HepG2 (cell line): ENCODE results near the gene HCFC1. TPM values are rescaled to one million over a fixed set of nuclear protein-coding genes. Genes with fewer than 3 reads are reported as not detected.

Experiments
- GABPA ChIP-seq, 2 experiments: IDR thresholded peaks; 2 replicates each; pipeline ENCODE4 v1.6.1; 2011 to 2016; ENCODE audit warnings: low read depth in 2 of 2, low read length in 1 of 2, missing biosample characterization in 1 of 2, missing genetic modification characterization in 1 of 2
- GATAD2A ChIP-seq: IDR thresholded peaks from 2 replicates; pipeline ENCODE4 v1.6.1; 2016
- HNRNPH1 ChIP-seq: fragments of 200-400 bp; formaldehyde crosslinking; optimal IDR thresholded peaks from 2 replicates; pipeline ENCODE3; 2017; ENCODE audit warnings: mild to moderate bottlenecking, low read depth, low read length
- HNRNPK ChIP-seq: fragments of 200-400 bp; formaldehyde crosslinking; IDR thresholded peaks from 2 replicates; pipeline ENCODE4 v1.6.1; 2018; ENCODE audit warnings: low read length, low read depth, moderate library complexity, mild to moderate bottlenecking; ENCODE audit not compliant: poor library complexity, severe bottlenecking
- JARID2 ChIP-seq: sonication (generic); formaldehyde crosslinking; IDR thresholded peaks from 2 replicates; pipeline ENCODE4 v1.8.1; 2023; ENCODE audit warnings: missing genetic modification reagents, inconsistent platforms; ENCODE audit not compliant: insufficient replicate concordance
- NR1H2 ChIP-seq: sonication (generic); formaldehyde crosslinking; IDR thresholded peaks from 2 replicates; pipeline ENCODE4 v1.8.1; 2022; ENCODE audit warnings: low read depth, missing genetic modification reagents, borderline replicate concordance
- NR3C1 ChIP-seq: sonication (generic); formaldehyde crosslinking; IDR thresholded peaks from 2 replicates; pipeline ENCODE4 v1.4.0; 2020; ENCODE audit warnings: missing genetic modification reagents
- ZNF460 ChIP-seq: sonication (generic); formaldehyde crosslinking; IDR thresholded peaks from 2 replicates; pipeline ENCODE4 v1.5.1; 2020; ENCODE audit warnings: missing genetic modification reagents, mild to moderate bottlenecking, borderline replicate concordance
- ZNF567 ChIP-seq: sonication (generic); formaldehyde crosslinking; IDR thresholded peaks from 2 replicates; pipeline ENCODE4 v1.8.1; 2023; ENCODE audit warnings: mild to moderate bottlenecking, missing genetic modification reagents, borderline replicate concordance
- ZNF768 ChIP-seq: sonication (generic); formaldehyde crosslinking; IDR thresholded peaks from 2 replicates; pipeline ENCODE4 v1.4.0; 2020; ENCODE audit warnings: missing genetic modification reagents
- ZNF777 ChIP-seq: sonication (generic); formaldehyde crosslinking; IDR thresholded peaks from 2 replicates; pipeline ENCODE4 v1.4.0; 2020; ENCODE audit warnings: missing genetic modification reagents
- polyA plus RNA-seq, 8 experiments: library from polyadenylated mRNA; depleted of rRNA in 3 of 8; stranded (reverse) in 7 of 8; unstranded in 1 of 8; fragments of >200 nt; fragmentation: Illumina TruSeq in 4 of 8; extraction: Trizol in 4 of 8; gene quantifications; 2 replicates each; pipeline versions ENCODE4 v1.2.1 to v1.2.3, GENCODE V29; 2011 to 2016; ENCODE audit warnings: low read depth in 4 of 8, missing spikeins in 1 of 8, mixed read lengths in 1 of 8; ENCODE audit not compliant: insufficient read depth in 1 of 8
- total RNA-seq, 5 experiments: library from RNA; depleted of rRNA; stranded (reverse); fragments of >200 nt; fragmentation: Illumina TruSeq; extraction: Trizol; gene quantifications; 2 replicates each; pipeline ENCODE4 v1.2.3, GENCODE V29; 2016; ENCODE audit warnings: low read depth in 1 of 5
- TF ChIP-seq, protein P1 (sequence below): sonication (generic); formaldehyde crosslinking; IDR thresholded peaks from 2 replicates; pipeline ENCODE4 v1.4.0; 2020; ENCODE audit warnings: missing genetic modification reagents, mild to moderate bottlenecking, borderline replicate concordance
- TF ChIP-seq, protein P2 (sequence below), 2 experiments: IDR thresholded peaks; 2 replicates each; pipeline ENCODE4 v1.6.1; 2011 to 2012; ENCODE audit warnings: low read length in 2 of 2, borderline replicate concordance in 1 of 2, low read depth in 1 of 2, mild to moderate bottlenecking in 1 of 2, moderate library complexity in 1 of 2
- TF ChIP-seq, protein P3 (sequence below): sonication (generic); formaldehyde crosslinking; IDR thresholded peaks from 2 replicates; pipeline ENCODE4 v1.4.0; 2020; ENCODE audit warnings: missing genetic modification reagents
- TF ChIP-seq, protein P4 (sequence below): sonication (generic); formaldehyde crosslinking; conservative IDR thresholded peaks from 2 replicates; pipeline ENCODE4 v1.4.0; 2020; ENCODE audit warnings: missing genetic modification reagents

Gene HCFC1
- total and polyA plus RNA-seq, 2 of the 13 experiments (the other 11 are each of a cell fraction or from before 2014, with no cell fraction given) = 5.8 to 17.8 TPM

DNA sequence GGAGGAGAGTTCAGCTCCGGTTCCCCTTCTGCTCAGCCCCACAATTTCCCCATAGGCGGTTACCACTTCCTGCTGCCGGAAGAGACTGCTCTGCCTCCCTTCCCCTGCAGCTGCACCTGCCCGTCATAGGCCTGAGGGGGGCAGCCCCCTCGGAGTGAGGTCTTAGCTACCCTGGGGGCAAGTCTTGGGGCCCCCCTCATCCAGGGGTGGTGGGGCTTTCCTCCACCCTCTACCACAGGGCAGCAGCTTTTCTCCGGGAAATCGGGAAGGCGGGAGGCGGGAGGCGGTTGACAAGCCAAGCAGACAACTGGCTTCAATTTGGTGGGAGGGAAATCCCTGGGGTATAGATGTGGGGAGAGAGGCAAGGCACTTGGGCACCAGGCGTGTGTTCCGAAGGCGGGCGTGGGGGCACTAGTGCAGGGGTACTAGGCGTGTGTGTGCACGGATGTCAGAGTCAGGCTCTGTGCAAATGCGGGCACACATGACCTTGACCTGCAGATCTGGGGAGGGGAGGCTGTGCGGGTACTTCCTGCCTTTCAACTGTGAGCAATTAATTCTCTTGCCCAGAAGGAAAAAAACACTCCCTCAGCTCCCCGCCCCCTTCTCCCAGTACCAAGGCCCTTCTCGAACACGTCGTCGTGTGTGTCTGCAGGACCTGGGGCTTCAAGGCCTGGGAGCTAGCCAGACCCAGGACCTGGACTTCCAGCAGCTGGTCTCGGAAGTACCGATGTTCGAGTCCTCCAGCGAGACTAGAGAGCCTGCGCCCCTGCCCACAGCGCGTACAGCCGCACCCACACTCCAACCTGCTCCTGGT lies 44.6 kb downstream of the HCFC1 start (continued):
- TF ChIP-seq, protein P1, sequence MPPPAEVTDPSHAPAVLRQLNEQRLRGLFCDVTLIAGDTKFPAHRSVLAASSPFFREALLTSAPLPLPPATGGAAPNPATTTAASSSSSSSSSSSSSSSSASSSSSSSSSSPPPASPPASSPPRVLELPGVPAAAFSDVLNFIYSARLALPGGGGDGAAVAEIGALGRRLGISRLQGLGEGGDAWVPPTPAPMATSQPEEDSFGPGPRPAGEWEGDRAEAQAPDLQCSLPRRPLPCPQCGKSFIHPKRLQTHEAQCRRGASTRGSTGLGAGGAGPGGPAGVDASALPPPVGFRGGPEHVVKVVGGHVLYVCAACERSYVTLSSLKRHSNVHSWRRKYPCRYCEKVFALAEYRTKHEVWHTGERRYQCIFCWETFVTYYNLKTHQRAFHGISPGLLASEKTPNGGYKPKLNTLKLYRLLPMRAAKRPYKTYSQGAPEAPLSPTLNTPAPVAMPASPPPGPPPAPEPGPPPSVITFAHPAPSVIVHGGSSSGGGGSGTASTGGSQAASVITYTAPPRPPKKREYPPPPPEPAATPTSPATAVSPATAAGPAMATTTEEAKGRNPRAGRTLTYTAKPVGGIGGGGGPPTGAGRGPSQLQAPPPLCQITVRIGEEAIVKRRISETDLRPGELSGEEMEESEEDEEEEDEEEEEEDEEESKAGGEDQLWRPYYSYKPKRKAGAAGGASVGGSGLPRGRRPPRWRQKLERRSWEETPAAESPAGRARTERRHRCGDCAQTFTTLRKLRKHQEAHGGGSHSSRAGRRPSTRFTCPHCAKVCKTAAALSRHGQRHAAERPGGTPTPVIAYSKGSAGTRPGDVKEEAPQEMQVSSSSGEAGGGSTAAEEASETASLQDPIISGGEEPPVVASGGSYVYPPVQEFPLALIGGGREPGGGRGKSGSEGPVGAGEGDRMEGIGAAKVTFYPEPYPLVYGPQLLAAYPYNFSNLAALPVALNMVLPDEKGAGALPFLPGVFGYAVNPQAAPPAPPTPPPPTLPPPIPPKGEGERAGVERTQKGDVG = no peak
- TF ChIP-seq JARID2 (CRISPR knock-in tag) (no peak), ZNF567 (no peak), ZNF460 (CRISPR knock-in tag) (no peak), NR3C1 (CRISPR knock-in tag) (no peak), NR1H2 (CRISPR knock-in tag) (no peak), HNRNPK (no peak), GABPA (IDR thresholded peaks at IDR 0.05; ENCODE audit: low read depth, low read length) (no peak), GABPA (CRISPR knock-in tag; IDR thresholded peaks at IDR 0.05; ENCODE audit: low read depth) (peak; percentile 74), ZNF777 (no peak), GATAD2A (CRISPR knock-in tag) (0 out of 2 replicates have a peak, but pooled peaks have one; percentile 30), ZNF768 (no peak), HNRNPH1 (no peak)
- TF ChIP-seq, protein P2, sequence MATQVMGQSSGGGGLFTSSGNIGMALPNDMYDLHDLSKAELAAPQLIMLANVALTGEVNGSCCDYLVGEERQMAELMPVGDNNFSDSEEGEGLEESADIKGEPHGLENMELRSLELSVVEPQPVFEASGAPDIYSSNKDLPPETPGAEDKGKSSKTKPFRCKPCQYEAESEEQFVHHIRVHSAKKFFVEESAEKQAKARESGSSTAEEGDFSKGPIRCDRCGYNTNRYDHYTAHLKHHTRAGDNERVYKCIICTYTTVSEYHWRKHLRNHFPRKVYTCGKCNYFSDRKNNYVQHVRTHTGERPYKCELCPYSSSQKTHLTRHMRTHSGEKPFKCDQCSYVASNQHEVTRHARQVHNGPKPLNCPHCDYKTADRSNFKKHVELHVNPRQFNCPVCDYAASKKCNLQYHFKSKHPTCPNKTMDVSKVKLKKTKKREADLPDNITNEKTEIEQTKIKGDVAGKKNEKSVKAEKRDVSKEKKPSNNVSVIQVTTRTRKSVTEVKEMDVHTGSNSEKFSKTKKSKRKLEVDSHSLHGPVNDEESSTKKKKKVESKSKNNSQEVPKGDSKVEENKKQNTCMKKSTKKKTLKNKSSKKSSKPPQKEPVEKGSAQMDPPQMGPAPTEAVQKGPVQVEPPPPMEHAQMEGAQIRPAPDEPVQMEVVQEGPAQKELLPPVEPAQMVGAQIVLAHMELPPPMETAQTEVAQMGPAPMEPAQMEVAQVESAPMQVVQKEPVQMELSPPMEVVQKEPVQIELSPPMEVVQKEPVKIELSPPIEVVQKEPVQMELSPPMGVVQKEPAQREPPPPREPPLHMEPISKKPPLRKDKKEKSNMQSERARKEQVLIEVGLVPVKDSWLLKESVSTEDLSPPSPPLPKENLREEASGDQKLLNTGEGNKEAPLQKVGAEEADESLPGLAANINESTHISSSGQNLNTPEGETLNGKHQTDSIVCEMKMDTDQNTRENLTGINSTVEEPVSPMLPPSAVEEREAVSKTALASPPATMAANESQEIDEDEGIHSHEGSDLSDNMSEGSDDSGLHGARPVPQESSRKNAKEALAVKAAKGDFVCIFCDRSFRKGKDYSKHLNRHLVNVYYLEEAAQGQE (IDR thresholded peaks at IDR 0.05; ENCODE audit: borderline replicate concordance in 1 of 2, low read depth in 1 of 2, low read length in 2 of 2) = peak in 1 of 2 experiments; percentile 17; a peak in 1 of 4 replicates
- TF ChIP-seq, protein P3, sequence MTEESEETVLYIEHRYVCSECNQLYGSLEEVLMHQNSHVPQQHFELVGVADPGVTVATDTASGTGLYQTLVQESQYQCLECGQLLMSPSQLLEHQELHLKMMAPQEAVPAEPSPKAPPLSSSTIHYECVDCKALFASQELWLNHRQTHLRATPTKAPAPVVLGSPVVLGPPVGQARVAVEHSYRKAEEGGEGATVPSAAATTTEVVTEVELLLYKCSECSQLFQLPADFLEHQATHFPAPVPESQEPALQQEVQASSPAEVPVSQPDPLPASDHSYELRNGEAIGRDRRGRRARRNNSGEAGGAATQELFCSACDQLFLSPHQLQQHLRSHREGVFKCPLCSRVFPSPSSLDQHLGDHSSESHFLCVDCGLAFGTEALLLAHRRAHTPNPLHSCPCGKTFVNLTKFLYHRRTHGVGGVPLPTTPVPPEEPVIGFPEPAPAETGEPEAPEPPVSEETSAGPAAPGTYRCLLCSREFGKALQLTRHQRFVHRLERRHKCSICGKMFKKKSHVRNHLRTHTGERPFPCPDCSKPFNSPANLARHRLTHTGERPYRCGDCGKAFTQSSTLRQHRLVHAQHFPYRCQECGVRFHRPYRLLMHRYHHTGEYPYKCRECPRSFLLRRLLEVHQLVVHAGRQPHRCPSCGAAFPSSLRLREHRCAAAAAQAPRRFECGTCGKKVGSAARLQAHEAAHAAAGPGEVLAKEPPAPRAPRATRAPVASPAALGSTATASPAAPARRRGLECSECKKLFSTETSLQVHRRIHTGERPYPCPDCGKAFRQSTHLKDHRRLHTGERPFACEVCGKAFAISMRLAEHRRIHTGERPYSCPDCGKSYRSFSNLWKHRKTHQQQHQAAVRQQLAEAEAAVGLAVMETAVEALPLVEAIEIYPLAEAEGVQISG (CRISPR knock-in tag) = no peak
- TF ChIP-seq, protein P4, sequence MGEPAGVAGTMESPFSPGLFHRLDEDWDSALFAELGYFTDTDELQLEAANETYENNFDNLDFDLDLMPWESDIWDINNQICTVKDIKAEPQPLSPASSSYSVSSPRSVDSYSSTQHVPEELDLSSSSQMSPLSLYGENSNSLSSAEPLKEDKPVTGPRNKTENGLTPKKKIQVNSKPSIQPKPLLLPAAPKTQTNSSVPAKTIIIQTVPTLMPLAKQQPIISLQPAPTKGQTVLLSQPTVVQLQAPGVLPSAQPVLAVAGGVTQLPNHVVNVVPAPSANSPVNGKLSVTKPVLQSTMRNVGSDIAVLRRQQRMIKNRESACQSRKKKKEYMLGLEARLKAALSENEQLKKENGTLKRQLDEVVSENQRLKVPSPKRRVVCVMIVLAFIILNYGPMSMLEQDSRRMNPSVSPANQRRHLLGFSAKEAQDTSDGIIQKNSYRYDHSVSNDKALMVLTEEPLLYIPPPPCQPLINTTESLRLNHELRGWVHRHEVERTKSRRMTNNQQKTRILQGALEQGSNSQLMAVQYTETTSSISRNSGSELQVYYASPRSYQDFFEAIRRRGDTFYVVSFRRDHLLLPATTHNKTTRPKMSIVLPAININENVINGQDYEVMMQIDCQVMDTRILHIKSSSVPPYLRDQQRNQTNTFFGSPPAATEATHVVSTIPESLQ = no peak
